Left renal pelvis (tissue), 4 donors: ENCODE results near the gene TMEM140. TPM values are rescaled to one million over a fixed set of nuclear protein-coding genes. Genes with fewer than 3 reads are reported as not detected.
A peak's percentile ranks its signal among the peaks of the same experiment; 100 is the strongest.

ENCODE experiments used
- DNase-seq, 4 donors: peaks; one replicate each; pipeline ENCODE4 v3.0.0-alpha.2; 2013; ENCODE audit warnings: low read depth in 4 of 4, low spot score in 3 of 4
- polyA plus RNA-seq, 4 donors: library from polyadenylated mRNA; unstranded; fragments of 120-200 nt; gene quantifications; one replicate each; pipeline ENCODE4 v1.2.1, GENCODE V29; 2013; ENCODE audit not compliant: insufficient read length in 4 of 4

The TMEM140 gene
- polyA plus RNA-seq, 4 donors: 10.9 to 33.6 (median 23.9) TPM

- DNase-seq: no peak
Observed at GRCh38 chr7:135192914-135193536, 45.2 kb downstream of the TMEM140 start.

- DNase-seq: no peak
Observed at GRCh38 chr7:135193615-135194081, 45.8 kb downstream of the TMEM140 start.

GRCh38 chr7:135194494-135195095 is 46.7 kb downstream of the TMEM140 start:
- DNase-seq: no peak

- no peak for DNase-seq
Observed at GRCh38 chr7:135195156-135195555, 47.3 kb downstream of the TMEM140 start.

DNA sequence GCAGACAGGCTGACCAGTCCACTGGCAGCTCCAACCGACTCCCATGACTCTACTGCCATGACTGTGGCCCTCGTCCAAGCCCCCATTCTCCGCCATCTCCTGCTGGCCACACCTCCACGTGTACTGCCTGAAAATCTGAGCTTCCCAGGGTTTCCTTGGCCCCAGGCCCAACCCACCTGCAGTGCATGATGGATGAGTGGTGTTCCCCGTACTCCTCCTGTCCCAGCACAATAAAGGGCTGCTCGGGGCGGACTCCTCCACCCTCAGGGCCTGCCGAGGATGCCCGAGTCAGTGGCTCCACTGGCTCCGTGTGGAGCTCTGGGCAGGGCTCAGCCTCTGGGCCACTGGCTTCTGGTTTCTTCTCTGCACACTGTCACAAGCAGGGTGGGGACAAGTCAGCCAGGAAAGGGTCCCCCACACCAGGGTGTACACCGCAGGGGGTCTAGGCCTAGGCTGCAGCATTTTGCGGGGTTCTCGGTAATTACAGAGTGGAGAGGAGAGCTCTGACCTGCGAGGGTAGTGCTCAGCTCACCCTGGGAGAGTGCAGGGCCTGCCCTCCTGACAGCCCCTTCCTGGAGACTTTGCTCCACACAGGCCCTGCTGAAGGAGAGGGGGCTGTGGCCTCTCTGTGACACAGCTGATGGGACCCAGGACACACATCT is 48.2 kb downstream of the TMEM140 start:
- DNase-seq: no peak

DNA sequence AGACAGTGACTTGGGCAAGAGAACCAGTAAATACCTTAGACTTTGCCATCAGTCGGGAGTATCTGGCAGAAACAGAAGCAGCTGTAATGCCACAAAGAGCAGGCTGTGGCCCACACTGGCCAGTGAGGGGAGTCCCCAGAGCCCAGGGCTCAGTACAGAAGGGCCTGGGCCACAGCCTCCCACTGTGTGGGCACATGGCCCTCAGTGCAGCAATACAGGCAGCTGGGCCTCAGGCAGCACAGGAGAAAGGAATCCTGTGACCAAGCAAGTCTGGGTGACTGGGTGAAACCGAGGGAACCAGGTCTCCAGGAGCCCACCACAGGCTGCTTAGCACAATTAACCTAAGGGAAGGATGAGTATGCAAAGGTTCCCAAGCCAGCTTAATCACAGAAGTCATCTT is 49.5 kb downstream of the TMEM140 start:
- no peak for DNase-seq

DNA sequence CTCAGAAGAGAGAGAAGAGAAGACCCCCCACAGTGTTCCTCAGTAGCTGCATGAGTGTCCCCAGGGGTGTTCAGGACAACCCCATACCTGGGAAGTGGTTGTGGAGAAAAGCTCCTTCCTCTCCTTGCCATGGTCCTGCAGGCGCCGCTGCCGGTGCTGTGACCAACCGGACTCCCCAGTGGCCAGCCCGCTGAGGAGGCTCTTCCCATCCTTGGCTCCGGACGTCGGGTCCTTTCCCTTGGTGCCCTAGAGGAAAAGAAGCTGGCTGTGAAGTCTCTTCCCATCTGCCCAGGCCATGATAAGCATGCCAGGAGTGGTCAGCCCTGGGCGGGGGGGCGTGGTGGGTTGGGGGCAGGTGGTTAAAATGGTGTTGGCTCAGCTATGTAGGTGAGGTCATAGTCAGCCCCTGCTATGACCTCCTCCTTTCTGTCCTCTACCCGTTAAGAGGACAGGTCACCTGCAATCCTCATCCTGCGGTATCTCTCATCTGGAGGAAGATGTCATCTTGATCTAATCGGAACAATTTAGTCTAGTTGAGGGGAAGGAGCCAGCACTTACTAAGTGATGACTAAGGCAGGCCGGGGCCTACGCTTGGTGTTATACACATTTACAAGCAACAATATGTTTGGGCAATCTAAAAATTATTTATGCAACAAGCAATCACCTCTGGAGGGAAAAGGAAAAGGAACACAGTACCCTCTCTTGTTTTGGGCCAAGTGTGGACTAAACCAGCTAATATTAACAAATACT is 50.2 kb downstream of the TMEM140 start:
- DNase-seq: no peak

- DNase-seq: no peak
Observed at GRCh38 chr7:135199439-135199838, 51.6 kb downstream of the TMEM140 start.

- no peak for DNase-seq
Observed at GRCh38 chr7:135200821-135201331, 53.0 kb downstream of the TMEM140 start.

DNA sequence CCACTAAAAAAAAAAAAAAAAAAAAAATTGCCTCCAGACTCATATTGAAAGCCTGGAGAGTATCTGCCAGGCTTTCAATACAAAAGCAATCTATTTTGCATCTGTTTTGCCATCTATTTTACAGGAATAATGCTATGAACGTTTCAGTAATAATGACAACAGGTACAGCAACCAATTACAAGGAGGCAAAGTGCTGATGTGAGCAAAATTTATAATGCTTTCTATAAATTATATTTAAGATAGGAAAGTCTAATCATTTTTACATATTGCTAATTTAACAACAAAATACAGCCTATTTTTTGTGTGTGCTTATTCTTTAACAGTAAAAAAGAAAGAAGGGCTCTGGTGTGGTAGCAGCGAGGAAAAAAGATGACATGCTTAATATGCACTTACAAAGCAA is 53.5 kb downstream of the TMEM140 start:
- DNase-seq: no peak

DNA sequence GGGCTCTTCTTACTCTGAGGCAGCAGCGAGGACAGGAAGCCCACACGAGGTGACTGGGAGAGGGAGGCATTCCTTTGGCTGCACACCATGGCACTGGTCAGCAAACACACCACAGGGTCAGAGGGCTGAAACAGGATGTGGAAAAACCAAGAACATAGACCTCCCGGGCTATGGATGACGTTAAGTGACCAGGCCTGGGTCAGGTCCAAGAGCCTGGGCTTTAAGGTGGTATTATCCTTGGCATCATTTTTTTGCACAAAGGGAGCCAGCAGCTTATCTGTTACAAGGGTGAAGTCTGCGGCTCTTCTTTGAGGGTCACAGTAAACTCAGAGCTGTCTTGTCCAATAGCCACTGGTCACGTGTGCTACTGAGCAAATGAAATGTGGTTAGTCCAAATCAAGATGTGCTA is 56.5 kb downstream of the TMEM140 start:
- no peak for DNase-seq

DNA sequence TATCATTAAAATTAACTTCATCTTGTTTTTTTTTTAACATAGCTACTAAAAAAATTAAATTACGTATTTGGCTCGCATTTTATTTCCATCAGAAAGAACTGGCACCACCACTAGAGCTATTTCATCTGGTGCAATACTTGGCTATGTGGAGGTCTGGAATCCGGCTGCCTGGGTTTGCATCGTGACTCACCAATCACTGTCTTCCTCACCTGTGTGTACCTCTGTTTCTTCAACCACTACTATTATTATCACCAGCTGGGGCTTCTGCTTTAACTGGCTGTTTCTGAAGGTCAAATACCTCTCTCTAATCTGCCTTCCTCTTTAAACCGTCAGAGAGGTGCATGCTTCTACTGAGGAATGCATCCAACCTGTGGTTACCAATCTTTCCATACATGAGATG is 57.0 kb downstream of the TMEM140 start:
- no peak for DNase-seq

GRCh38 chr7:135205850-135206249 is 58.0 kb downstream of the TMEM140 start:
- DNase-seq: no peak

- no peak for DNase-seq
Observed at GRCh38 chr7:135206941-135207391, 59.1 kb downstream of the TMEM140 start.

- DNase-seq: no peak
Observed at GRCh38 chr7:135207406-135208101, 59.7 kb downstream of the TMEM140 start.

DNA sequence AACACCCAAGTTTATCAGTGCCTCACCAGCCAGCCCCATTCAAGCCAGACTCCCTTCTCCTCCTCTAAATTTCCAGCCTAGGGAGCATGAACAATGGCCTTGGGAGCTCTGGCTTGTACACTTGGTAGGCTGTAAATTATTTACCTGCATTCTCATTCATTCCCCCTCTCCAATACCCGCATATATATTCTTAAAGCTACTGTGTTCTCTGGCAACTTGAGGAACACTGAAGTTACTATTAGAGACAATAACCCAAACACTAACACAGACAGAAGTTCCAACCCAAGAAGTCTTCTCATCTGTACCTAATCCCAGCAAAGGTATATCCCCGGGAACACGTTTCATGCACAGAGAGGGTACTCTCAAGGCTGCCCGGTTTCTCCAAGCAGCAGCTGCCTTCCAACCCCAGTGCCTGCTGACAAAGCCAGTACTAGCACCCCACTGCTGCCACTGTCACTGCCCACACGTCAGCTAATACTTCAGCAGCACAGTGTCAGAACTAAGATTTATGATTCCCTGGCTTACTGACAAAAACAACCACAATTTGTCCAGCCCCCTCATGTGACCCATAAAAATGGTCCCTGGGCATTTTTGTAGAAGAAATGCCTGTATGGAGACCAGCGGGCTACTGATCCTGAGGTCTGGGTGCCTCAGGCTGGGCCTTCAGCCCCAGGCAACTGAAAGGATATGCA is 60.4 kb downstream of the TMEM140 start:
- no peak for DNase-seq

DNA sequence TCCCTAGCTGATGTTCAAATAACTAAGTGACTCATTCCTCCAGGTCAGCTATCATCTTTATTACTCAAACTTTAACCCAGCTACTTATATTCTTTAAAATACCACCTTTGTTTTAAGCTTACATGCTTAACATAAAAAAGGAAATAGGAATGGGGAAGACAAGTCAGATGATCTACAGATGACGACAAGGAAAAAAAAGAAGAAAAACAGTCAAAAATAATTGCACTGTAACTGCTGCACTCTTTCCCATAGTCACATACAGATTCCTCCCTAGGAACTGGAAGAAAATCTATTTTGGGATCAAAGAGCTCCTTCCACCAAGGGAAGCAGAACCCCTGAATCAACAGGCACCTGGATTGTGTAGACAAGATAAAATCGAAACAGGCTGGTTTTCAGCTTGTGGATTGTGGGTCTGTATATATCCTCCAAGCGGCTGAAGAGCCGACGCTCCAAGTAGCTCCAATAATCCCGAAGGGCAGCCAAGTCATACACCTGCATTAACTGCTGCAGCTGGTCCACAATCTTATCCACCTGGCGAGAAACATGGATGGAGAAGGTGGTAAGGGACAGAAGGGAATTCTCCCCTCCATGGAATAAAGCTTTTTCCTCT is 61.5 kb downstream of the TMEM140 start:
- DNase-seq: no peak

- DNase-seq: no peak
Observed at GRCh38 chr7:135210888-135211178, 63.0 kb downstream of the TMEM140 start.

- peak in 3 of 4 donors; percentile 82 to 84 (median 83) for DNase-seq
Observed at GRCh38 chr7:135211179-135211945, 63.5 kb downstream of the TMEM140 start, which contains the start of gene WDR91. Gene WDR91, minus strand, starts transcription at chr7:135211526. Its CDS starts 24 bp downstream, at chr7:135211502.
